Stimulated activated naive CD8-positive, alpha-beta T cell treated with anti-CD3 and anti-CD28 coated beads, Interleukin-15, amount 100 ng/mL, for 72 hours (primary cell): ENCODE measurements around the gene MYO10.

Experiments
- ATAC-seq: fragments of 150-1000 bp; cut with Tn5 transposase; 2 replicates; pipeline ENCODE4 v1.10.0; 2021; ENCODE audit warnings: mild to moderate bottlenecking, moderate library complexity
- DNase-seq, 2 donors: peaks; one replicate each; pipeline ENCODE4 v3.0.0; 2021 to 2022
- H3K27ac Mint-ChIP-seq, 2 donors: one replicate each; pipeline ENCODE4 v1.8.0; 2022; ENCODE audit warnings: mild to moderate bottlenecking in 2 of 2, mixed read lengths in 2 of 2, moderate library complexity in 2 of 2
- H3K27me3 Mint-ChIP-seq: one replicate; pipeline ENCODE4 v1.8.0; 2022; ENCODE audit warnings: mixed read lengths
- H3K4me1 Mint-ChIP-seq: one replicate; pipeline ENCODE4 v1.8.0; 2022; ENCODE audit warnings: mild to moderate bottlenecking, mixed read lengths
- H3K4me3 Mint-ChIP-seq, 2 donors: one replicate each; pipeline ENCODE4 v1.8.0; 2022; ENCODE audit warnings: mild to moderate bottlenecking in 2 of 2, mixed read lengths in 2 of 2, moderate library complexity in 1 of 2
- H3K9me3 Mint-ChIP-seq, 2 donors: one replicate each; pipeline ENCODE4 v1.8.0; 2022; ENCODE audit warnings: mixed read lengths in 2 of 2

Gene MYO10

DNA sequence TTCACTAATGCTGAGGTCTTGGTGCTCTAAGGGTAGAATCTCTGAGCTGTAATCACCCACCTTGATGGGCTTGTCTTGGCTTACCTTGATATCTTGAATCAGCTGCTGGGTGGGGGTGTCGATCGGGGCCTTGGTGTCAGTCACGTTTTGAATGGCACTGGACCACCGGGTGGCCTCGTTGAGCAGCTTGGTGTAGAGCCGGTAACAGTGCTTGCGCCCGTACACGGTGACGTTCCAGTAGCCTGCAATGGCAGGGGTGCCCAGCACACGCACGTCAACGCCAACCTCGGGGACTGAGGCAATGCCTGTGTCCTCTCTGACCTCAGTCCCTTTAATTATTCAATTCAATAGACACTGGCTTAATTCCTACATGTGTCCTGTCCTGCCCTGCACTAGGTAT is 256.2 kb downstream of the MYO10 start:
- Mint-ChIP-seq H3K4me1 (no peaks in the 10 kb centered on the region), H3K4me3 (no peak overlapping the region), H3K27ac (peak overlapping the region in 1 of 2 donors; percentile 42), H3K27me3 (peaks cover 14% of the 10 kb centered on the region), H3K9me3 (no peaks in the 10 kb centered on the region)
- ATAC-seq (no peak), DNase-seq (no peak)

DNA sequence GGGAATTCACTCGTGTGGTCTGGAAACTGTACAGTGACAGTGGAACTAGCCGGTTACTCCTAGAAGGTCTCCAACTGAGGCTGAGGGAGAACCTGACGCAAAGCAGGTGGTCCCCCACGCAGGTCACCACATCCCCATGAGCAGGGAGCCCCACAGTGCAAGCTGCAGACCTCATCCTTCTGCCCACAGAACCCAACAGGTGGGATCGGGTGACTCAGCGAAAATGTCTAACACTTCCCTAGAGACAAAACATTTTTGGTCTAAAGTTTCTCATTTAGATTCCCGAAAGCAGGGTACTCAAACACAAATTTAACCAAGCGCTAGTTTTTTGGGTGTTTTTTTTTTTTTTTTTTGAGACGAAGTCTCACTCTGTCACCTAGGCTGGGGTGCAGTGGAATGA is 256.9 kb downstream of the MYO10 start:
- Mint-ChIP-seq H3K27me3 (peaks cover 14% of the 10 kb centered on the region), H3K4me3 (no peak overlapping the region), H3K9me3 (no peaks in the 10 kb centered on the region), H3K27ac (no peak overlapping the region), H3K4me1 (no peaks in the 10 kb centered on the region)
- no peak for DNase-seq
- ATAC-seq: no peak

DNA sequence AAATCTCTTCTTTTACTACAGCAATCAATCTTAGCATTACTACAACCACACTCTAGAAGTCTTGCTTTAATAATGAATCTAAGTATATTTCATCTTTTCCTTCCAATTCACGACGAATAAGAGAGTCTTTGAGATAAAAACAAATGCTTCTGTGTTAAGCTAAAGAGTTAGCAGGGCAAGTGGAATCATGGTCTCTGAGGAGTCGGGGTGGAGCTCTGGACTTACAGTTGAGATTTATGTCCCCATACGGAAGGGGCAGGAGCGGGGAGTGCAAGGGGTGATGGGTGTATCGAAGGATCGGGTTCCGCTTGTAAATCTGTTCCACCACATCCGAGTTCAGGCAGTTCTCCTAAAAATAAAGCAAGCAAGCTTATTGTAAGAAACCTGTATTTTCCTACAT is 260.3 kb downstream of the MYO10 start:
- Mint-ChIP-seq H3K27me3 (peaks cover 6% of the 10 kb centered on the region), H3K9me3 (no peaks in the 10 kb centered on the region), H3K4me3 (no peak overlapping the region), H3K27ac (no peak overlapping the region), H3K4me1 (peaks cover 12% of the 10 kb centered on the region)
- ATAC-seq: no peak
- no peak for DNase-seq

DNA sequence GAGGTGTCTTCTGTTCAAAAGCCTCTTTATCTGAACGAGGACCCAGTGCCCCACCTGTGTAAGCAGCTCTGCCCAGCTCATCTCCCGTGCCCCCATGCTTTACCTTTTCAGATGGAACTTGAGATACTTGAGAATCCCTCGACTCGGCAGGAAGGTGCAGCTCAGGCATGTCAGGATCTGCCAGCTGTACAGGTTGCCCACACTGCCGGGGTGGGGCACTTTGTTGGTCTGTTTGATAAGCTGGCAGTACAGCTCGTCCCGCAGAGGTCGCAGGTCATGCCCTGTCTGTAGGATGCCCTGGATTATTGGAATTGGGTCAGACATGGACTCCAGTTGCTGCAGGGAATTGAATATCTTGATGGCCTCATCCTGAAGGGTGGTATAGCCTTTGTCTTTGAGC is 261.3 kb downstream of the MYO10 start:
- no peak overlapping the region for H3K4me3 Mint-ChIP-seq
- H3K27me3 Mint-ChIP-seq: peaks cover 6% of the 10 kb centered on the region
- ATAC-seq (no peak), DNase-seq (no peak)
- peaks cover 12% of the 10 kb centered on the region for H3K4me1 Mint-ChIP-seq
- no peak overlapping the region for H3K27ac Mint-ChIP-seq
- H3K9me3 Mint-ChIP-seq: no peaks in the 10 kb centered on the region

DNA sequence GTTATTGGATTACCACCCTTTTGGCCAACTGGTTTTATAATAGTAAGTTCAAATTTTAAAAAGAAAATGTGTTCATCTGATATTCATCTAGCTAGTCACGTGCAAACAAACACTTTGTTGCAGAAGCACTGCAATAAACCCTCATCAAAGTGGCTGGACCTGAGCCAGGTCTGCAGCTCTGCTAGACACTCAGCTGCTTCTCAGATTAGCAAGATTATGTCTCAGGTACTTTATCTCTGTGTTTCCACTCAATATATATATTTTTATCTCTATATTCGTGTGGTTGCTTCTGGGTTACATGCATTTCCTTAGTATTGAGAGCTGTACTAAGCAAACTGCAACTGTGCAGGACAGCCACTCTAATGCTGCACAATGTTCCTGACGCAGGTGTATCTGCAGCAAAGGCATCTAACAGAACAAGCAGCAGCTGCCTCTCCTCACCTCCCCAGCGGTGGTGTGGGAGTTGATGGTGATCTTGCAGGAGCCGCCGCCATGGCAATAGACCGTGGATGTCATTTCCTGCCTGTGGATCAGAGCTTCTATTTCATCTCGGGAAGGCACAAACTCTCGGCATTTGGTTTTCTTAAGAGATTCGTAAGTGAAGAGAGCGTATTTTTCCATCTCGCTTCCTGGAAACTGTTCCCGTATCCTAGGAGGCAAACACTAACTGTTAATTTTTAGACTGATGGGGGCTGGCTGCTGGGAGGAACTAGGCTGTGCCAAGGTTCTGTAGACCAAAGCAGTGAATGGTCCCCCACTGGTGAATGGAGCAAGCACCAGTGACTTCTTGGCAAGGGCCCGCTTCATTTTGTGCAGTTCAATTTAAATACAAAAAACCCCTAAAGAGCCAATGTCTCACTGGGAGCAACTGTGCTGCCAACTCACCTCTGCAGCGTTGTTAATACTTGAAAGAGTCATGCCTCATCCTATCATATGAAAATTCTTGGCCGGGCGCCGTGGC is 262.6 kb downstream of the MYO10 start:
- DNase-seq (peak; percentile 5 to 12), ATAC-seq (no peak)
- H3K9me3 Mint-ChIP-seq: no peaks in the 10 kb centered on the region

DNA sequence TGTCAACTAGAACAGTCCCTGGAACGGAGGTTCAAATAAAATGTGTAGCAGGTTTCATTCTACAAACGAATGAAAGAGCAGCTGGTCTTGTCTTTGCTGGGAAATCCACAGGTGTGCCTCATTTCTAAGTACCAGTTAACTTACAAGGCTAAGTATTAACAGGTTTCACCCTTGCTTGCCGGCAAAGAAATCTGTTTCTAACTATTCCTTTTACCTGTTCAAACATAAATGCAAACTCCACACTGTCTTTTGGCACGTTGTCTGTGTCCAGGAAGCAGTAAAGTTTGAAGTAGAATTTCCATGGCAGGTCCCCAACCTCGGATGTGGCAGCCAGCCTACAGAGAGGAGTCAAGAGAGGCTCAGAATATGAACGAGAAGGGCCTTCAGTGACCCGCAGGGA is 264.9 kb downstream of the MYO10 start:
- Mint-ChIP-seq H3K4me1 (peaks cover 15% of the 10 kb centered on the region), H3K4me3 (no peak overlapping the region), H3K27ac (no peak overlapping the region), H3K9me3 (no peaks in the 10 kb centered on the region), H3K27me3 (no peaks in the 10 kb centered on the region)
- ATAC-seq (no peak), DNase-seq (no peak)

More for the DNA sequence above, 262.6 kb downstream of the MYO10 start:
- H3K4me1 Mint-ChIP-seq: peaks cover 12% of the 10 kb centered on the region
- H3K27me3 Mint-ChIP-seq: peaks cover 1% of the 10 kb centered on the region
- H3K27ac Mint-ChIP-seq: no peak overlapping the region
- H3K4me3 Mint-ChIP-seq: peak overlapping the region; percentile 5 to 57

GRCh38 chr5:16669776-16670175 is 266.3 kb downstream of the MYO10 start:
- DNase-seq (no peak), ATAC-seq (no peak)
- no peaks in the 10 kb centered on the region for H3K9me3 Mint-ChIP-seq
- H3K27ac Mint-ChIP-seq: no peak overlapping the region
- H3K4me1 Mint-ChIP-seq: peaks cover 18% of the 10 kb centered on the region
- no peak overlapping the region for H3K4me3 Mint-ChIP-seq
- H3K27me3 Mint-ChIP-seq: no peaks in the 10 kb centered on the region

- Mint-ChIP-seq H3K27ac (no peak overlapping the region), H3K9me3 (no peaks in the 10 kb centered on the region), H3K4me1 (peaks cover 14% of the 10 kb centered on the region), H3K27me3 (no peaks in the 10 kb centered on the region), H3K4me3 (no peak overlapping the region)
- DNase-seq (no peak), ATAC-seq (no peak)
Observed at GRCh38 chr5:16668631-16669030, 267.5 kb downstream of the MYO10 start.

GRCh38 chr5:16668194-16668593 is 267.9 kb downstream of the MYO10 start:
- H3K9me3 Mint-ChIP-seq: no peaks in the 10 kb centered on the region
- H3K4me1 Mint-ChIP-seq: peaks cover 10% of the 10 kb centered on the region
- ATAC-seq (no peak), DNase-seq (no peak)
- no peak overlapping the region for H3K27ac Mint-ChIP-seq
- H3K27me3 Mint-ChIP-seq: no peaks in the 10 kb centered on the region
- no peak overlapping the region for H3K4me3 Mint-ChIP-seq

- peak; percentile 50 for ATAC-seq
- H3K27me3 Mint-ChIP-seq: no peaks in the 10 kb centered on the region
- DNase-seq: peak in 1 of 2 donors; percentile 14
Observed at GRCh38 chr5:16666883-16667398, 269.1 kb downstream of the MYO10 start.

GRCh38 chr5:16666130-16666882 is 269.8 kb downstream of the MYO10 start:
- no peak overlapping the region for H3K4me3 Mint-ChIP-seq
- H3K27ac Mint-ChIP-seq: no peak overlapping the region
- ATAC-seq (peak; percentile 49), DNase-seq (no peak)
- H3K9me3 Mint-ChIP-seq: no peaks in the 10 kb centered on the region
- peaks cover 6% of the 10 kb centered on the region for H3K4me1 Mint-ChIP-seq
- H3K27me3 Mint-ChIP-seq: no peaks in the 10 kb centered on the region

More at GRCh38 chr5:16666883-16667398, 269.1 kb downstream of the MYO10 start:
- no peak overlapping the region for H3K27ac Mint-ChIP-seq
- no peaks in the 10 kb centered on the region for H3K9me3 Mint-ChIP-seq
- peaks cover 6% of the 10 kb centered on the region for H3K4me1 Mint-ChIP-seq
- H3K4me3 Mint-ChIP-seq: no peak overlapping the region

DNA sequence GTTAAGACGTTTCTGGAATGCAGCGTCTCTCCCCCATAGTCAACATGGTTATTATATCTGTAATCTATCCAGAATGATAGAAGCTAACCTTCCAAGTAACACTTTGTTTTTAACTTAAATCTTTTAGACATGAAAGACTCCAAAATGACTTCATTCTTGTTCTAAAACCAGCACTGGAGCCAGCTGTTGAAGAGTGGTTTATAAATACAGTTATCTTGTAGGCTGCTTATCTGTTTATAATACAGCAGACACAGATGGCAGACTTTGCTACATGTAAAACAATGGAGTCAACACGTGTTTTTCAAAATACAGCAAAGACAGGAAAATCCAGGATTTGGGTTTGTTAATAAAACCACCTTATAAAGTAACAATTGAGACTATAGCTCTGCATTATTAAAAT is 270.5 kb downstream of the MYO10 start:
- Mint-ChIP-seq H3K27ac (no peak overlapping the region), H3K27me3 (no peaks in the 10 kb centered on the region), H3K4me1 (peaks cover 6% of the 10 kb centered on the region), H3K9me3 (no peaks in the 10 kb centered on the region), H3K4me3 (no peak overlapping the region)
- DNase-seq: no peak
- no peak for ATAC-seq

DNA sequence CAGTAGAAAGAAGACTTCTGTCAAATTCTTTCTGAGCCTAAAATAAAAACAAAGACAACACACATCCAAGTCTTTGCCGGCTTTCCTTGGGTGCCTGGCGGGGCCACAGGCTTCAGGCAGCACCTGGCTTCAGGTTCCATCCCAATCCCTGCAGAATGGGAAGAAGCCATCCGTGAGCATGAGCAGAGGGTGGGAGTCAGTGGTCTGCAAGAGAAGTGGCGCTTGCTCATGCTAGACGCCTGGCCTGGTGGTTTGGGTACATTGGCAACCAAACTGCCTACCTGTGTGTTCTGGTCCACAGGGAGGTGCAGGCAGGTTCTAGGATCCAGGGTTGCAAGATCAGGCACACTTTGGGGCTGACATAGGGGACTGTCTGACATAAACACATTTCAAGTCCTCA is 271.7 kb downstream of the MYO10 start:
- no peaks in the 10 kb centered on the region for H3K27me3 Mint-ChIP-seq
- no peaks in the 10 kb centered on the region for H3K9me3 Mint-ChIP-seq
- DNase-seq: no peak
- H3K4me3 Mint-ChIP-seq: no peak overlapping the region
- peaks cover 6% of the 10 kb centered on the region for H3K4me1 Mint-ChIP-seq
- no peak overlapping the region for H3K27ac Mint-ChIP-seq
- no peak for ATAC-seq

DNA sequence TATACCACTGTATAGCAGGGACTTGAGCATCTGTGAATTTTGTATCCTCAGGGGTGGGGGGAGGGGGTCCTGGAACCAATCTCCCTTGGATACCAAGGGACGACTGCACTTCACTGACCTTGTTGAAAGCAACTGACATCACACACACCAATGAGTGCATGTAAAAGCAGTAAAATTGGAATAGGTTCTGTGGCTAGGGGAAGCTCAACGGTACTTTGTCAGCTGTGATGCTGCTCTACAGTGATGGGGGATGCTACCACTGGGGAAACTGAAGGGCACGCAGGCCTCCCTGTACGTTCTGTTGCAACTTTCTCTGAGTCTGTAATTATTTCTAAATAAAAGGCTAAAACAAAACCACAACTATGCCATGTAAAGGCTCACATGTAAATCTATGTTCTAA is 272.2 kb downstream of the MYO10 start:
- no peaks in the 10 kb centered on the region for H3K9me3 Mint-ChIP-seq
- H3K4me1 Mint-ChIP-seq: peaks cover 6% of the 10 kb centered on the region
- DNase-seq (no peak), ATAC-seq (no peak)
- no peak overlapping the region for H3K27ac Mint-ChIP-seq
- H3K4me3 Mint-ChIP-seq: no peak overlapping the region
- H3K27me3 Mint-ChIP-seq: no peaks in the 10 kb centered on the region

DNA sequence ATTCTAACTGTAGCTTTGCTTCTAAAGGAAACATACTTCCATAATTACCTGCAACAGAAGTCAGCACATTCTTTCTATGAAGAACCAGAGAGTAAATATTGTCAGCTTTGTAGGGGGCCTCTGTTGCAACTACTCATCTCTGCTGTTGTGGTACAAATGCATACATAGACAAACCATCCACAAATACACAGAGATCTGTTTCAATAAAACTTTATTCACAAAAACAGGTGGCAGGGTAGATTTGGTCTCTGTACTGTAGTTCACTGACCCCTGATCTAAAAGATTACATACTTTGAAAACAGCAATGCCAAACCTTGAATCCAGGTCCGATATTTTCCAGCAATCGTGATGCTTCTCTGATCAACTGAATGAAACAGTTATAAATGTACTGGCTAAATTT is 274.4 kb downstream of the MYO10 start:
- Mint-ChIP-seq H3K4me1 (peaks cover 6% of the 10 kb centered on the region), H3K9me3 (peaks cover 0 to 5% of the 10 kb centered on the region in 2 donors), H3K27ac (no peak overlapping the region), H3K27me3 (no peaks in the 10 kb centered on the region), H3K4me3 (no peak overlapping the region)
- no peak for ATAC-seq
- no peak for DNase-seq

DNA sequence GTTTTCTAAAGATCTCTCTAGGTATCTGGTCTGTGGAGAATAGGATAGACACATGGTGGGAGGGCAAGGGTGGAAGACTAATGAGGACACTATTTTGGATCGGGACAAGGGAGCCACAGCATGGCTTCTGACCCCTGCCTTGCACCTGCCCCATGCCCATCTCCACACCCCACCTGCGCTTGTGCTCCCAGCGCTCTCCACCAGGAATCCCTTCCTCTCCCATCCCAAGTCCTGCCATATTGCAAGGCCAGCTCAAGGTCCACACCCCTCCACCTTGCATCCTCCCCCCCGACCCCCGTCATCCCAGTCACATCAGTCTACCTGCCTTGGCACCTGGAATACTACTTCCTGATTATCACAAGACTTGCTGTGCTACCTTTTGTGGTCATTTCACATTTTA is 275.1 kb downstream of the MYO10 start:
- Mint-ChIP-seq H3K27ac (no peak overlapping the region), H3K9me3 (peaks cover 0 to 5% of the 10 kb centered on the region in 2 donors), H3K4me1 (peaks cover under 1% of the 10 kb centered on the region), H3K27me3 (no peaks in the 10 kb centered on the region), H3K4me3 (no peak overlapping the region)
- ATAC-seq: no peak
- DNase-seq: no peak
